ENCODE measurements around the gene FER.

DNA sequence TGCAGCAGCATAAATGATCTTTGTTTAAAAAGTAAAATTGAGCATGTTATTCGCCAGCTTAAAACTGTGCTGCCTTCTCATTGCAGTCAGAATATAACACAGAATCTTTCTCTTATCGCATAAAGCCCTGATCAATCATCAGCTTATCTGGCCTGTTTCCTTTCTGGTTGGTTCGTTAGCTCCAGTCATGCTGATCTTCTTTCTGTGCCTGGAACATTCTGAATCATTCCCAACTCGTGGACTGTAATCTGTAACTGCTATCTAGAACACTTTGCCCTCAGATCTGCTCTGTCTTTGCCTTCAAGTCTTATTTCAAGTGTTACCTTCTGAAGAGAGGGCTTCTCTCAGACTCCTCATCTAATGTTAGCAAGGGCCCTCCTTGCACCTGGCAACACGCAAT is 11.9 kb upstream of the FER start:
- TF ChIP-seq, protein P1, sequence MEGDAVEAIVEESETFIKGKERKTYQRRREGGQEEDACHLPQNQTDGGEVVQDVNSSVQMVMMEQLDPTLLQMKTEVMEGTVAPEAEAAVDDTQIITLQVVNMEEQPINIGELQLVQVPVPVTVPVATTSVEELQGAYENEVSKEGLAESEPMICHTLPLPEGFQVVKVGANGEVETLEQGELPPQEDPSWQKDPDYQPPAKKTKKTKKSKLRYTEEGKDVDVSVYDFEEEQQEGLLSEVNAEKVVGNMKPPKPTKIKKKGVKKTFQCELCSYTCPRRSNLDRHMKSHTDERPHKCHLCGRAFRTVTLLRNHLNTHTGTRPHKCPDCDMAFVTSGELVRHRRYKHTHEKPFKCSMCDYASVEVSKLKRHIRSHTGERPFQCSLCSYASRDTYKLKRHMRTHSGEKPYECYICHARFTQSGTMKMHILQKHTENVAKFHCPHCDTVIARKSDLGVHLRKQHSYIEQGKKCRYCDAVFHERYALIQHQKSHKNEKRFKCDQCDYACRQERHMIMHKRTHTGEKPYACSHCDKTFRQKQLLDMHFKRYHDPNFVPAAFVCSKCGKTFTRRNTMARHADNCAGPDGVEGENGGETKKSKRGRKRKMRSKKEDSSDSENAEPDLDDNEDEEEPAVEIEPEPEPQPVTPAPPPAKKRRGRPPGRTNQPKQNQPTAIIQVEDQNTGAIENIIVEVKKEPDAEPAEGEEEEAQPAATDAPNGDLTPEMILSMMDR (IDR thresholded peaks at IDR 0.05; ENCODE audit: control extremely low read depth in 1 of 3, insufficient read depth in 1 of 3, low read depth in 1 of 3, low read length in 3 of 3) = no peak
- TF ChIP-seq NRF1 (IDR thresholded peaks at IDR 0.05; ENCODE audit: low read depth, low read length) (no peak), CEBPB (IDR thresholded peaks at IDR 0.05; ENCODE audit: low read depth, low read length) (no peak), POLR2A (IDR thresholded peaks at IDR 0.05; ENCODE audit: control extremely low read depth in 1 of 2, low read depth in 2 of 2, low read length in 2 of 2) (no peak), RAD21 (IDR thresholded peaks at IDR 0.05 in 1 of 2, conservative IDR thresholded peaks at IDR 0.05 in 1 of 2; ENCODE audit: low read depth in 2 of 2, low read length in 2 of 2) (no peak), KDM5A (IDR thresholded peaks at IDR 0.05; ENCODE audit: low read length) (no peak), CTBP2 (IDR thresholded peaks at IDR 0.05; ENCODE audit: borderline replicate concordance, insufficient read depth, insufficient read length, low read length) (no peak), MAX (IDR thresholded peaks at IDR 0.05) (no peak), POLR2AphosphoS5 (IDR thresholded peaks at IDR 0.05; ENCODE audit: low read depth, low read length) (no peak), SUZ12 (IDR thresholded peaks at IDR 0.05; ENCODE audit: low read length) (no peak), ZNF274 (IDR thresholded peaks at IDR 0.05; ENCODE audit: borderline replicate concordance, extremely low read depth, low read length) (no peak), TBP (IDR thresholded peaks at IDR 0.05; ENCODE audit: low read depth, low read length) (no peak), ATF3 (IDR thresholded peaks at IDR 0.05; ENCODE audit: insufficient read depth, low read depth, low read length) (no peak)
